ENCODE results near the gene HIP1.
"Not testable (repeated sequence)": the region's sequence is repeated elsewhere in the genome, so short reads cannot be mapped to it uniquely, and the experiment has no call there.

Gene HIP1

GRCh38 chr7:75762350-75762917, 23.7 kb upstream of the HIP1 start:
- H3K4me1 ChIP-seq (ENCODE audit: control insufficient read depth, insufficient read depth, low read length): no peaks in the 10 kb centered on the region
- H3K9ac ChIP-seq (ENCODE audit: low read length): no peak overlapping the region
- H3K4me3 ChIP-seq (ENCODE audit: low read length): no peak overlapping the region
- H3K36me3 ChIP-seq (ENCODE audit: control insufficient read depth, insufficient read depth, low read length, severe bottlenecking): no peaks in the 10 kb centered on the region
- peak; percentile 87 for DNase-seq (ENCODE audit: low read depth)
- H3K9me3 ChIP-seq (ENCODE audit: control insufficient read depth, low read length): no peaks in the 10 kb centered on the region
- no peaks in the 10 kb centered on the region for H3K27me3 ChIP-seq (replicated peaks; ENCODE audit: control insufficient read depth, insufficient read depth, low read length)

GRCh38 chr7:75761801-75762200, 23.1 kb upstream of the HIP1 start:
- not testable (repeated sequence) for H3K4me3 ChIP-seq (ENCODE audit: low read length); H3K9me3 ChIP-seq (ENCODE audit: control insufficient read depth, low read length); H3K4me1 ChIP-seq (ENCODE audit: control insufficient read depth, insufficient read depth, low read length); H3K27me3 ChIP-seq (replicated peaks; ENCODE audit: control insufficient read depth, insufficient read depth, low read length); DNase-seq (ENCODE audit: low read depth); H3K36me3 ChIP-seq (ENCODE audit: control insufficient read depth, insufficient read depth, low read length, severe bottlenecking); H3K9ac ChIP-seq (ENCODE audit: low read length)

- Histone ChIP-seq H3K4me3 (ENCODE audit: low read length) (no peak overlapping the region), H3K9ac (ENCODE audit: low read length) (no peak overlapping the region), H3K9me3 (ENCODE audit: control insufficient read depth, low read length) (no peaks in the 10 kb centered on the region), H3K36me3 (ENCODE audit: control insufficient read depth, insufficient read depth, low read length, severe bottlenecking) (no peaks in the 10 kb centered on the region), H3K27me3 (replicated peaks; ENCODE audit: control insufficient read depth, insufficient read depth, low read length) (peaks cover 3% of the 10 kb centered on the region), H3K4me1 (ENCODE audit: control insufficient read depth, insufficient read depth, low read length) (no peaks in the 10 kb centered on the region)
- DNase-seq (ENCODE audit: low read depth): peak; percentile 58
These were observed 19.8 kb upstream of the HIP1 start for GRCh38 chr7:75758491-75758890.

- Histone ChIP-seq H3K27me3 (replicated peaks; ENCODE audit: control insufficient read depth, insufficient read depth, low read length) (peaks cover 4% of the 10 kb centered on the region), H3K9me3 (ENCODE audit: control insufficient read depth, low read length) (no peaks in the 10 kb centered on the region), H3K4me3 (ENCODE audit: low read length) (no peak overlapping the region), H3K4me1 (ENCODE audit: control insufficient read depth, insufficient read depth, low read length) (no peaks in the 10 kb centered on the region), H3K36me3 (ENCODE audit: control insufficient read depth, insufficient read depth, low read length, severe bottlenecking) (no peaks in the 10 kb centered on the region), H3K9ac (ENCODE audit: low read length) (no peak overlapping the region)
- no peak for DNase-seq (ENCODE audit: low read depth)
These were observed 19.1 kb upstream of the HIP1 start for GRCh38 chr7:75757860-75758259.

GRCh38 chr7:75756991-75757676, 18.4 kb upstream of the HIP1 start:
- Histone ChIP-seq H3K9me3 (ENCODE audit: control insufficient read depth, low read length) (no peaks in the 10 kb centered on the region), H3K4me3 (ENCODE audit: low read length) (no peak overlapping the region), H3K36me3 (ENCODE audit: control insufficient read depth, insufficient read depth, low read length, severe bottlenecking) (no peaks in the 10 kb centered on the region), H3K27me3 (replicated peaks; ENCODE audit: control insufficient read depth, insufficient read depth, low read length) (peaks cover 4% of the 10 kb centered on the region), H3K4me1 (ENCODE audit: control insufficient read depth, insufficient read depth, low read length) (no peaks in the 10 kb centered on the region), H3K9ac (ENCODE audit: low read length) (no peak overlapping the region)
- peak; percentile 37 for DNase-seq (ENCODE audit: low read depth)

- DNase-seq (ENCODE audit: low read depth): no peak
- Histone ChIP-seq H3K36me3 (ENCODE audit: control insufficient read depth, insufficient read depth, low read length, severe bottlenecking) (no peaks in the 10 kb centered on the region), H3K9me3 (ENCODE audit: control insufficient read depth, low read length) (no peaks in the 10 kb centered on the region), H3K9ac (ENCODE audit: low read length) (no peak overlapping the region), H3K27me3 (replicated peaks; ENCODE audit: control insufficient read depth, insufficient read depth, low read length) (peaks cover 4% of the 10 kb centered on the region), H3K4me1 (ENCODE audit: control insufficient read depth, insufficient read depth, low read length) (no peaks in the 10 kb centered on the region), H3K4me3 (ENCODE audit: low read length) (no peak overlapping the region)
These were observed 17.7 kb upstream of the HIP1 start for GRCh38 chr7:75756206-75756990.

GRCh38 chr7:75743455-75743859, 4.7 kb upstream of the HIP1 start:
- Histone ChIP-seq H3K4me3 (ENCODE audit: low read length) (no peak overlapping the region), H3K9me3 (ENCODE audit: control insufficient read depth, low read length) (no peaks in the 10 kb centered on the region)
- no peak for DNase-seq (ENCODE audit: low read depth)

GRCh38 chr7:75740846-75741497, 2.2 kb upstream of the HIP1 start:
- peaks cover 3% of the 10 kb centered on the region for H3K27me3 ChIP-seq (replicated peaks; ENCODE audit: control insufficient read depth, insufficient read depth, low read length)
- H3K9me3 ChIP-seq (ENCODE audit: control insufficient read depth, low read length): no peaks in the 10 kb centered on the region
- H3K36me3 ChIP-seq (ENCODE audit: control insufficient read depth, insufficient read depth, low read length, severe bottlenecking): no peaks in the 10 kb centered on the region
- H3K4me3 ChIP-seq (ENCODE audit: low read length): no peak overlapping the region
- no peak for DNase-seq (ENCODE audit: low read depth)
- H3K9ac ChIP-seq (ENCODE audit: low read length): no peak overlapping the region
- H3K4me1 ChIP-seq (ENCODE audit: control insufficient read depth, insufficient read depth, low read length): peaks cover 12% of the 10 kb centered on the region

More at GRCh38 chr7:75743455-75743859, 4.7 kb upstream of the HIP1 start:
- no peaks in the 10 kb centered on the region for H3K36me3 ChIP-seq (ENCODE audit: control insufficient read depth, insufficient read depth, low read length, severe bottlenecking)
- peaks cover 3% of the 10 kb centered on the region for H3K27me3 ChIP-seq (replicated peaks; ENCODE audit: control insufficient read depth, insufficient read depth, low read length)
- no peak overlapping the region for H3K9ac ChIP-seq (ENCODE audit: low read length)
- peaks cover 5% of the 10 kb centered on the region for H3K4me1 ChIP-seq (ENCODE audit: control insufficient read depth, insufficient read depth, low read length)

- peaks cover 3% of the 10 kb centered on the region for H3K27me3 ChIP-seq (replicated peaks; ENCODE audit: control insufficient read depth, insufficient read depth, low read length)
- H3K9me3 ChIP-seq (ENCODE audit: control insufficient read depth, low read length): no peaks in the 10 kb centered on the region
- no peaks in the 10 kb centered on the region for H3K36me3 ChIP-seq (ENCODE audit: control insufficient read depth, insufficient read depth, low read length, severe bottlenecking)
- peak overlapping the region; percentile 88 for H3K4me3 ChIP-seq (ENCODE audit: low read length)
- DNase-seq (ENCODE audit: low read depth): peak; percentile 69
- H3K9ac ChIP-seq (ENCODE audit: low read length): peak overlapping the region; percentile 78
- peaks cover 12% of the 10 kb centered on the region for H3K4me1 ChIP-seq (ENCODE audit: control insufficient read depth, insufficient read depth, low read length)
These were observed 1.3 kb upstream of the HIP1 start for GRCh38 chr7:75739796-75740672.

GRCh38 chr7:75738975-75739795, 444 bp upstream of the HIP1 start:
- H3K27me3 ChIP-seq (replicated peaks; ENCODE audit: control insufficient read depth, insufficient read depth, low read length): peaks cover 3% of the 10 kb centered on the region
- H3K9ac ChIP-seq (ENCODE audit: low read length): peak overlapping the region; percentile 88
- H3K4me3 ChIP-seq (ENCODE audit: low read length): peak overlapping the region; percentile 96
- peaks cover 12% of the 10 kb centered on the region for H3K4me1 ChIP-seq (ENCODE audit: control insufficient read depth, insufficient read depth, low read length)
- no peaks in the 10 kb centered on the region for H3K36me3 ChIP-seq (ENCODE audit: control insufficient read depth, insufficient read depth, low read length, severe bottlenecking)
- H3K9me3 ChIP-seq (ENCODE audit: control insufficient read depth, low read length): no peaks in the 10 kb centered on the region
- DNase-seq (ENCODE audit: low read depth): peak; percentile 100
